MM.1S (cell line): Measurements from ENCODE around the gene TAC3.
A peak's percentile ranks its signal among the peaks of the same experiment; 100 is the strongest.
"Not testable (repeated sequence)": the region's sequence is repeated elsewhere in the genome, so short reads cannot be mapped to it uniquely, and the experiment has no call there.

Experiments used
- DNase-seq: peaks from one replicate; pipeline ENCODE4 v3.0.0-alpha.2; 2015
- H2AFZ ChIP-seq: fragments of 300-600 bp; sonication (generic); 2 replicates; pipeline ENCODE4 v1.6.0; 2016; ENCODE audit warnings: antibody characterized with exemption, low read length
- H3F3A ChIP-seq: fragments of 300-600 bp; sonication (generic); 2 replicates; pipeline ENCODE4 v1.6.1; 2016; ENCODE audit warnings: mild to moderate bottlenecking, antibody characterized with exemption, low read length, moderate library complexity, mixed read lengths; ENCODE audit not compliant: insufficient read depth
- H3K27ac ChIP-seq: fragments of 300-600 bp; sonication (generic); 2 replicates; pipeline ENCODE4 v1.5.1; 2016; ENCODE audit warnings: mild to moderate bottlenecking, low read length
- H3K27me3 ChIP-seq: fragments of 300-600 bp; sonication (generic); replicated peaks from 2 replicates; pipeline ENCODE4 v1.6.0; 2016; ENCODE audit warnings: low read length; ENCODE audit not compliant: insufficient read depth
- H3K36me3 ChIP-seq: fragments of 300-600 bp; sonication (generic); replicated peaks from 2 replicates; pipeline ENCODE4 v1.6.1; 2016; ENCODE audit warnings: mild to moderate bottlenecking, low read length, mixed read lengths; ENCODE audit not compliant: insufficient read depth
- H3K4me1 ChIP-seq: fragments of 300-600 bp; sonication (generic); 2 replicates; pipeline ENCODE4 v1.6.1; 2016; ENCODE audit warnings: low read length, mixed read lengths
- H3K4me2 ChIP-seq: fragments of 300-600 bp; sonication (generic); 2 replicates; pipeline ENCODE4 v1.6.0; 2016; ENCODE audit warnings: low read depth, low read length
- H3K4me3 ChIP-seq: fragments of 300-600 bp; sonication (generic); 2 replicates; pipeline ENCODE4 v1.5.1; 2016; ENCODE audit warnings: low read length, mixed read lengths
- H3K79me2 ChIP-seq: fragments of 300-600 bp; sonication (generic); 2 replicates; pipeline ENCODE4 v1.6.1; 2016; ENCODE audit warnings: mixed run types, low read length, mixed read lengths
- H3K9ac ChIP-seq: fragments of 300-600 bp; sonication (generic); 2 replicates; pipeline ENCODE4 v1.6.1; 2016; ENCODE audit warnings: low read length, mixed read lengths
- H3K9me2 ChIP-seq: fragments of 300-600 bp; sonication (generic); replicated peaks from 2 replicates; pipeline ENCODE4 v1.6.1; 2016; ENCODE audit warnings: mild to moderate bottlenecking, low read length, mixed read lengths; ENCODE audit not compliant: insufficient read depth
- H3K9me3 ChIP-seq: fragments of 300-600 bp; sonication (generic); replicated peaks from 2 replicates; pipeline ENCODE4 v1.6.1; 2016; ENCODE audit warnings: mild to moderate bottlenecking, low read length, mixed read lengths; ENCODE audit not compliant: insufficient read depth
- H4K20me1 ChIP-seq: fragments of 300-600 bp; sonication (generic); 2 replicates; pipeline ENCODE4 v1.6.1; 2016; ENCODE audit warnings: mild to moderate bottlenecking, low read length, moderate library complexity, mixed read lengths; ENCODE audit not compliant: insufficient read depth
- CTCF ChIP-seq: fragments of 300-600 bp; sonication (generic); IDR thresholded peaks from 2 replicates; pipeline ENCODE4 v1.5.1; 2016; ENCODE audit warnings: antibody characterized with exemption, low read length, mixed read lengths
- EZH2 ChIP-seq: fragments of 300-600 bp; sonication (generic); optimal IDR thresholded peaks from 2 replicates; pipeline ENCODE3; 2017; ENCODE audit warnings: low read depth, mild to moderate bottlenecking, antibody characterized with exemption, low read length, mixed read lengths
- EZH2phosphoT487 ChIP-seq: fragments of 300-600 bp; sonication (generic); IDR thresholded peaks from 2 replicates; pipeline ENCODE4 v1.6.1; 2018; ENCODE audit warnings: antibody characterized with exemption, low read length

TAC3 gene

GRCh38 chr12:56983386-56983785, 32.9 kb downstream of the TAC3 start:
- Histone ChIP-seq H3K9ac (no peak overlapping the region), H3K27me3 (no peaks in the 10 kb centered on the region), H3K27ac (no peak overlapping the region), H4K20me1 (no peaks in the 10 kb centered on the region), H3K4me2 (no peak overlapping the region), H2AFZ (no peak overlapping the region), H3K9me3 (no peaks in the 10 kb centered on the region), H3K79me2 (no peaks in the 10 kb centered on the region), H3K4me3 (no peak overlapping the region), H3F3A (no peaks in the 10 kb centered on the region), H3K9me2 (no peaks in the 10 kb centered on the region), H3K36me3 (no peaks in the 10 kb centered on the region), H3K4me1 (peaks cover 16% of the 10 kb centered on the region)
- no peak for DNase-seq
- TF ChIP-seq EZH2: no peak
- no peak for TF ChIP-seq CTCF
- TF ChIP-seq EZH2phosphoT487: no peak

GRCh38 chr12:56982578-56983236, 33.6 kb downstream of the TAC3 start:
- not testable (repeated sequence) for H3F3A ChIP-seq, H2AFZ ChIP-seq, H3K36me3 ChIP-seq, H3K4me2 ChIP-seq, H3K9ac ChIP-seq, DNase-seq, H3K79me2 ChIP-seq, H3K27me3 ChIP-seq, H3K9me3 ChIP-seq, H3K9me2 ChIP-seq, H3K4me3 ChIP-seq, H4K20me1 ChIP-seq, H3K27ac ChIP-seq
- H3K4me1 ChIP-seq: peaks cover 16% of the 10 kb centered on the region

GRCh38 chr12:56980941-56981530, 35.3 kb downstream of the TAC3 start:
- Histone ChIP-seq H3K9me3 (no peaks in the 10 kb centered on the region), H3K27me3 (no peaks in the 10 kb centered on the region), H4K20me1 (no peaks in the 10 kb centered on the region), H3K4me1 (peaks cover 11% of the 10 kb centered on the region), H3K4me2 (no peak overlapping the region), H3K79me2 (no peaks in the 10 kb centered on the region), H3K4me3 (no peak overlapping the region), H3K9me2 (no peaks in the 10 kb centered on the region), H3K9ac (no peak overlapping the region), H3F3A (no peaks in the 10 kb centered on the region), H2AFZ (no peak overlapping the region), H3K27ac (no peak overlapping the region), H3K36me3 (no peaks in the 10 kb centered on the region)
- DNase-seq: no peak
- no peak for TF ChIP-seq EZH2
- no peak for TF ChIP-seq CTCF
- no peak for TF ChIP-seq EZH2phosphoT487

GRCh38 chr12:56980268-56980667, 36.1 kb downstream of the TAC3 start:
- H3K36me3 ChIP-seq: no peaks in the 10 kb centered on the region
- peaks cover 11% of the 10 kb centered on the region for H3K4me1 ChIP-seq
- TF ChIP-seq EZH2: no peak
- H3K9me2 ChIP-seq: no peaks in the 10 kb centered on the region
- no peaks in the 10 kb centered on the region for H4K20me1 ChIP-seq
- H3K4me3 ChIP-seq: no peak overlapping the region
- H3K9me3 ChIP-seq: no peaks in the 10 kb centered on the region
- H2AFZ ChIP-seq: no peak overlapping the region
- no peaks in the 10 kb centered on the region for H3F3A ChIP-seq
- H3K79me2 ChIP-seq: no peaks in the 10 kb centered on the region
- H3K27me3 ChIP-seq: no peaks in the 10 kb centered on the region
- H3K9ac ChIP-seq: no peak overlapping the region
- H3K4me2 ChIP-seq: no peak overlapping the region
- peak overlapping the region; percentile 19; the same call in 1 of the 2 replicates for H3K27ac ChIP-seq
- DNase-seq: no peak
